Fibroblast of lung (primary cell): Measurements from ENCODE around the gene ADAMTSL1. TPM values are rescaled to one million over a fixed set of nuclear protein-coding genes. Genes with fewer than 3 reads are reported as not detected.

Experiments
- DNase-seq, 2 donors: peaks; one replicate each; pipeline versions ENCODE4 v3.0.0 to v3.0.0-alpha.2; 2010; ENCODE audit warnings: low read depth in 2 of 2
- H2AFZ ChIP-seq: 2 replicates; pipeline ENCODE4 v1.5.1; 2012; ENCODE audit warnings: low read length, control low read depth, inconsistent platforms
- H3K27ac ChIP-seq: 2 replicates; pipeline ENCODE4 v1.5.1; 2011; ENCODE audit warnings: low read length, control low read depth; ENCODE audit not compliant: insufficient read depth
- H3K27me3 ChIP-seq: 2 replicates; pipeline ENCODE4 v1.5.1; 2011; ENCODE audit warnings: mild to moderate bottlenecking, low read length; ENCODE audit not compliant: control insufficient read depth, insufficient read depth
- H3K36me3 ChIP-seq: 2 replicates; pipeline ENCODE4 v1.5.1; 2011; ENCODE audit warnings: low read length; ENCODE audit not compliant: control insufficient read depth, insufficient read depth
- H3K4me1 ChIP-seq: 2 replicates; pipeline ENCODE4 v1.5.1; 2011; ENCODE audit warnings: low read length; ENCODE audit not compliant: control insufficient read depth, insufficient read depth; ENCODE audit errors: extremely low read depth
- H3K4me2 ChIP-seq: 2 replicates; pipeline ENCODE4 v1.5.1; 2011; ENCODE audit warnings: low read length, control low read depth; ENCODE audit not compliant: insufficient read depth; ENCODE audit errors: extremely low read depth
- H3K4me3 ChIP-seq, 4 experiments: fragments of 200-600 bp in 1 of 4; sonication (generic) in 1 of 4; replicated peaks in 1 of 4; 2 replicates each; pipeline ENCODE4 v1.5.1; 2011 to 2016; ENCODE audit warnings: low read length in 4 of 4, low read depth in 3 of 4, mild to moderate bottlenecking in 3 of 4, control low read depth in 2 of 4, inconsistent platforms in 1 of 4, mixed read lengths in 1 of 4; ENCODE audit not compliant: insufficient read depth in 1 of 4; ENCODE audit errors: control extremely low read depth in 1 of 4
- H3K79me2 ChIP-seq: 2 replicates; pipeline ENCODE4 v1.5.1; 2012; ENCODE audit warnings: mild to moderate bottlenecking, low read length, inconsistent platforms; ENCODE audit not compliant: control insufficient read depth, insufficient read depth
- H3K9ac ChIP-seq: 2 replicates; pipeline ENCODE4 v1.5.1; 2011; ENCODE audit warnings: mild to moderate bottlenecking, low read length, control low read depth; ENCODE audit not compliant: insufficient read depth
- H3K9me3 ChIP-seq: 2 replicates; pipeline ENCODE4 v1.5.1; 2012; ENCODE audit warnings: low read depth, low read length; ENCODE audit not compliant: control insufficient read depth, insufficient read depth
- H4K20me1 ChIP-seq: 2 replicates; pipeline ENCODE4 v1.5.1; 2011; ENCODE audit warnings: low read length; ENCODE audit not compliant: control insufficient read depth, insufficient read depth; ENCODE audit errors: extremely low read depth
- CTCF ChIP-seq, 2 donors: IDR thresholded peaks in 1 of 2; conservative IDR thresholded peaks in 1 of 2; 1 replicate in 1 of 2; 2 replicates in 1 of 2; pipeline ENCODE4 v1.5.1; 2011 to 2012; ENCODE audit warnings: low read length in 2 of 2, control low read depth in 1 of 2, inconsistent platforms in 1 of 2, low read depth in 1 of 2, mild to moderate bottlenecking in 1 of 2
- EZH2 ChIP-seq: IDR thresholded peaks from 2 replicates; pipeline ENCODE4 v1.5.1; 2012; ENCODE audit warnings: low read length, control low read depth, mild to moderate bottlenecking; ENCODE audit errors: missing control alignments
- polyA plus RNA-seq, 2 donors: library from polyadenylated mRNA; depleted of rRNA in 1 of 2; stranded (reverse) in 1 of 2; unstranded in 1 of 2; fragments of >200 nt; gene quantifications; 2 replicates each; pipeline ENCODE4 v1.2.1, GENCODE V29; 2011 to 2012; ENCODE audit warnings: missing spikeins in 1 of 2
- total RNA-seq: library from RNA; depleted of rRNA; stranded (reverse); fragments of >200 nt; gene quantifications from 2 replicates; pipeline ENCODE4 v1.2.1, GENCODE V29; 2014

Gene ADAMTSL1
- total and polyA plus RNA-seq, 2 donors (not counting 1 experiment from before 2014, with no cell fraction given), result 19.3 to 27.9 TPM

GRCh38 chr9:18847576-18848275, 373.8 kb downstream of the ADAMTSL1 start:
- TF ChIP-seq CTCF (conservative IDR thresholded peaks at IDR 0.05 in 1 of 2, IDR thresholded peaks at IDR 0.05 in 1 of 2; ENCODE audit: low read depth in 1 of 2, low read length in 2 of 2), result no peak
- TF ChIP-seq EZH2, result no peak

GRCh38 chr9:18848657-18849056, 374.7 kb downstream of the ADAMTSL1 start:
- H3K27me3 ChIP-seq, result no peaks in the 10 kb centered on the region
- H3K4me2 ChIP-seq, result no peak overlapping the region
- no peak for DNase-seq
- no peak overlapping the region for H3K27ac ChIP-seq
- H3K36me3 ChIP-seq, result no peaks in the 10 kb centered on the region
- H4K20me1 ChIP-seq, result no peaks in the 10 kb centered on the region
- no peak overlapping the region for H3K4me3 ChIP-seq
- no peaks in the 10 kb centered on the region for H3K9me3 ChIP-seq
- no peaks in the 10 kb centered on the region for H3K79me2 ChIP-seq
- no peaks in the 10 kb centered on the region for H3K4me1 ChIP-seq
- TF ChIP-seq EZH2 (no peak), CTCF (conservative IDR thresholded peaks at IDR 0.05 in 1 of 2, IDR thresholded peaks at IDR 0.05 in 1 of 2; ENCODE audit: low read depth in 1 of 2, low read length in 2 of 2) (no peak)
- H2AFZ ChIP-seq, result no peak overlapping the region
- H3K9ac ChIP-seq, result no peak overlapping the region

More at GRCh38 chr9:18847576-18848275, 373.8 kb downstream of the ADAMTSL1 start:
- no peaks in the 10 kb centered on the region for H3K36me3 ChIP-seq
- H3K4me1 ChIP-seq, result no peaks in the 10 kb centered on the region
- no peak overlapping the region for H3K27ac ChIP-seq
- H3K79me2 ChIP-seq, result no peaks in the 10 kb centered on the region
- DNase-seq, result no peak
- H2AFZ ChIP-seq, result no peak overlapping the region
- H3K27me3 ChIP-seq, result no peaks in the 10 kb centered on the region
- no peaks in the 10 kb centered on the region for H4K20me1 ChIP-seq
- H3K4me3 ChIP-seq, result no peak overlapping the region
- no peaks in the 10 kb centered on the region for H3K9me3 ChIP-seq
- H3K4me2 ChIP-seq, result no peak overlapping the region
- no peak overlapping the region for H3K9ac ChIP-seq

- H3K9ac ChIP-seq, result no peak overlapping the region
- H3K79me2 ChIP-seq, result no peaks in the 10 kb centered on the region
- DNase-seq, result no peak
- H3K9me3 ChIP-seq, result no peaks in the 10 kb centered on the region
- H3K27ac ChIP-seq, result no peak overlapping the region
- no peaks in the 10 kb centered on the region for H3K4me1 ChIP-seq
- H3K36me3 ChIP-seq, result no peaks in the 10 kb centered on the region
- TF ChIP-seq EZH2, result no peak
- TF ChIP-seq CTCF (conservative IDR thresholded peaks at IDR 0.05 in 1 of 2, IDR thresholded peaks at IDR 0.05 in 1 of 2; ENCODE audit: low read depth in 1 of 2, low read length in 2 of 2), result no peak
- H3K4me2 ChIP-seq, result no peak overlapping the region
- H3K27me3 ChIP-seq, result no peaks in the 10 kb centered on the region
- no peak overlapping the region for H2AFZ ChIP-seq
- no peak overlapping the region for H3K4me3 ChIP-seq
- no peaks in the 10 kb centered on the region for H4K20me1 ChIP-seq
Observed at GRCh38 chr9:18849270-18849669, 375.3 kb downstream of the ADAMTSL1 start.
